ENCODE measurements around the gene KRT23. TPM values are rescaled to one million over a fixed set of nuclear protein-coding genes. Genes with fewer than 3 reads are reported as not detected.

The KRT23 gene
- total RNA-seq, 4 donors from 2014 or later = not detected

DNA sequence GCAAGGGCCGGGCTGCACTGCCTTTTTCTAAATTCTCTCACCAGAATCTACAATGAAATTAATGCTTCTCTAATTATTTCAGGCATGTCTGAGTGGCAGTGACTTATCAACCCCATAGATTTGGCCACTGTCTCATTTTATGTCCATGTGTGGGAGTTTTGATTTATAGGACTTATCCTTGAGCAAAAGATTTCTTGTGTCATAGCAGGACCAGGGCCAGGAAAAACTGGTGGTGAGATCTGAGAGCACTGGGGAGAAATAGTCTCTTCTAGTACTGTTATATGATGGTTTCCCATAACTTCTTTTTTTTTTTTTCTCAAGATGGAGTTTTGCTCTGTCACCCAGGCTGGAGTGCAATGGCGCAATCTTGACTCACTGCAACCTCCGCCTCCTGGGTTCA, 1.5 kb upstream of the KRT23 start:
- TF ChIP-seq, protein P1, sequence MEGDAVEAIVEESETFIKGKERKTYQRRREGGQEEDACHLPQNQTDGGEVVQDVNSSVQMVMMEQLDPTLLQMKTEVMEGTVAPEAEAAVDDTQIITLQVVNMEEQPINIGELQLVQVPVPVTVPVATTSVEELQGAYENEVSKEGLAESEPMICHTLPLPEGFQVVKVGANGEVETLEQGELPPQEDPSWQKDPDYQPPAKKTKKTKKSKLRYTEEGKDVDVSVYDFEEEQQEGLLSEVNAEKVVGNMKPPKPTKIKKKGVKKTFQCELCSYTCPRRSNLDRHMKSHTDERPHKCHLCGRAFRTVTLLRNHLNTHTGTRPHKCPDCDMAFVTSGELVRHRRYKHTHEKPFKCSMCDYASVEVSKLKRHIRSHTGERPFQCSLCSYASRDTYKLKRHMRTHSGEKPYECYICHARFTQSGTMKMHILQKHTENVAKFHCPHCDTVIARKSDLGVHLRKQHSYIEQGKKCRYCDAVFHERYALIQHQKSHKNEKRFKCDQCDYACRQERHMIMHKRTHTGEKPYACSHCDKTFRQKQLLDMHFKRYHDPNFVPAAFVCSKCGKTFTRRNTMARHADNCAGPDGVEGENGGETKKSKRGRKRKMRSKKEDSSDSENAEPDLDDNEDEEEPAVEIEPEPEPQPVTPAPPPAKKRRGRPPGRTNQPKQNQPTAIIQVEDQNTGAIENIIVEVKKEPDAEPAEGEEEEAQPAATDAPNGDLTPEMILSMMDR (IDR thresholded peaks at IDR 0.05; ENCODE audit: low read depth) = no peak

DNA sequence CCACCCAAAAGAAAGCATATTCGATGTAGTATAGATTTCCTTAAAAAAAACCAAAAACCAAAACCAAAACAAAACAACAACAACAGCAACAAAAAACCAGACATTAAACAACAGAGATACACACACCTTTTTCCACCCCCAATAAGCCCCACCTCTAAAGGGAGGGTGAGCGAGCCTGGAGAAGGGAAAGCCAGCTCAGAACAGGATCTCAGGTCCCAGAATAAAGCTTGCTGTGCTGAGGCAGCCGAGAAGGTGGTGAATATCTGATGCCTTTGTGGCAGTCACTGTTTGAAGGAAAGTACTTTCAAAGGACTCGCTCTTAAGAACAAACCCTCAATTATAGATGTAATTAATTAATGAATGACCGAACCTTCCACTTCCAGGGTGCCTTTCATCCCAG, 470 bp downstream of the KRT23 start:
- TF ChIP-seq, protein P1 (IDR thresholded peaks at IDR 0.05; ENCODE audit: low read depth) = no peak

DNA sequence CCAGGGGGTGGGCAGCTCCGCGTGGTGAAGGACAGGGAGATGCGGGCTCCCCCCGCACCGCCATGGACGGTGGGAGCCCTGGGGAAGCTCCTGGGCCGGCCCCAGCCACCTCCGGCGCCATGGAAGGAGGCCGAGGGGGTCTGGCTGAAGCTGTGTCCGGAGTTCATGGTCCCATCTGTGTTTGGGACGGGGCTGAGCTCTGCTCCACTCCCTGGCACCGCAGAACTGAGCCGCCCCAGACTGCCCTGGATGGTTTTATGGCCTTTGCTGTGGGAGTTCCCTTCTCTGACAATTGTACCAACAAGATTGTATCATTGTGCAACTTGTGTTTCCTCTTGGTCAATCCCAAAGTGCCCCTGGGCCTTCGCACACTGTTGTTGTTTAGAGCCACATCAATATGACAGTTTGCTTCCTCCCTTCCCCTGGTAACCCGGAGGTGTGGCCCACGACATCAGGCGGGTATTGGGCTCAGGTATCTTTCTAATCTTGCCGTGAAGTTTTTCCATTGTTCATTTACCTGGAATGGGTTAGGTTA, 942 bp downstream of the KRT23 start:
- TF ChIP-seq, protein P1 (IDR thresholded peaks at IDR 0.05; ENCODE audit: low read depth) = no peak

DNA sequence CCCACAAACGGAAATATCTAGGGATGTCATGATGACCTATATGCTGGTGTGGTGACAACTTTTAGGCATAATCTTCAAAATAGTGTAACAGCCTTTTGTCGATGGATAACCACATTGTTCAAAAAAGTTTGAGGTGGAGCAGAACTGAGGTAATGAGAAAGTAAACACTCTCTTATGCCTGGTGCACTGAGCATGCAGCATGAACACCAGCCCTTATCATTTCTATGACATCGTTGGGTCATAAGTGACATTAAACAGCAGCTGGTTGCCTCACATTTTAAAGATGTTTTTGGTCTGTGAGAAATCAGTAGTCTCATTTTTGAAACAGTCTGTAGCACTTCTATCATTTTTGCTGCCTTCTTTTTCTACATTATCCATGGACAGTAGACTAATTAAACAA, 1.8 kb downstream of the KRT23 start:
- TF ChIP-seq, protein P1 (IDR thresholded peaks at IDR 0.05; ENCODE audit: low read depth) = no peak

DNA sequence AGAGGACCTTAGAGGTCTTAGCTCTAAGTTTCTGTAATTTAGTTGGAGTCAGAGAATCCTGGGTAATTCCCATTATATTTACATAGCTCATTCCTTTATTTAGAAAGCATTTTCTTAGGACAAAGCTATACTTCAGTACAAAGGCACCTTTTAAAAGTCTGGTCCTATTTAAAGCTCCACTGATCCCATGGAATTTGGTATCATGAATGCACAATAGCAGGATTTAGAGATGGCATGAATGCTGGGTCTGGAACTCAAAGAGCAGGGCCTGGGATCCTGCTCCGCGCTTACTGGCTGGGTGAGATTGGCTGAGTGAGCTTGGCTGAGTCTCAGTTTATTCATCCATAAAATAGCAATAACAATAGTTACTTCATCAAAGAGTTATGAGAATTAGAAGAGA, 4.8 kb downstream of the KRT23 start:
- TF ChIP-seq, protein P1 (IDR thresholded peaks at IDR 0.05; ENCODE audit: low read depth) = no peak

DNA sequence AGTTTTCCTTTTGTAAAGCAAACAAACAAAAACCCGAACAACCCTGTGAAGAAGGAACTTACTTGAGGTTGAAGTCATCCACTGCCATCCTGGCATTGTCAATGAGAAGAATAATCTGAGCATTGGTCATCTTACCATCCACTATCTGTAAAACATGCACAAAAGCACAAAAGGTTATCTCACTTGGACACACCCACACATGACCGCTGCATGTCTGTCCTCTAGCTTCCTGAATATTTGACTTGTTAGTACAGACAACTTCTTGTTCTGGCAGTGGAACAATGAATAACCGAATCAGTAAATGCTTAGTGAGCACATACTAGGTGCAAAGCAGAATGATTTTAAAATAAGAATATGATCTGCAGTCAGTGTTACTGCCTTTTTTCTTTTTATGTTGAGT, 6.1 kb downstream of the KRT23 start:
- TF ChIP-seq, protein P1 (IDR thresholded peaks at IDR 0.05; ENCODE audit: low read depth) = no peak

DNA sequence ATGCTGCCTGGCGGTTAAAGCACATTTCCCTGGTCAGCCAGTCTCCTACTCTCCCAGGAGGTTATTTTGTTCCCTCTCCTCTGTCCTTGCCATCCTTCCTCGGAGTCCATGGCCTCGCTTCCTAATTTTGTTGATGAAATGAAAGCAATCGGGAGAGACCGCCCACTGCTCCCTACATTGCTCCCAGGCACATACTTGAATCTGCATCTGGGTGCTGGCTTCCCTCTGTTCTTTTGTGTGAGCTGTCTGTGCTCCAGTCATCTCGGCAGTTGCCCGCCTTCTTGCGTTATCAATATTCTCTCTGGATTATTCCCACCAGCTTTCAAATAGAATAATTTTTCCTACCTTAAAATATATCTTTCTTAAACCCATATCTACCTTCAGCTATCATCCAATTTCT, 11.1 kb downstream of the KRT23 start:
- TF ChIP-seq, protein P1 (IDR thresholded peaks at IDR 0.05; ENCODE audit: low read depth) = no peak
